ENCODE results near the gene GNB1. TPM values are rescaled to one million over a fixed set of nuclear protein-coding genes. Genes with fewer than 3 reads are reported as not detected.

Gene GNB1
- total RNA-seq, 1 experiment from 2014 or later = 400 TPM

- Histone ChIP-seq H3K9ac (ENCODE audit: extremely low read depth, insufficient read length, low read length) (no peak overlapping the region), H3K4me2 (ENCODE audit: insufficient read depth, insufficient read length, low read length) (peak overlapping the region; percentile 47), H3K56ac (ENCODE audit: insufficient read length, low read depth, low read length) (no peak overlapping the region), H4K8ac (replicated peaks; ENCODE audit: insufficient read length, low read depth, low read length) (no peak overlapping the region), H2BK20ac (ENCODE audit: low read depth, low read length, poor library complexity, severe bottlenecking) (no peak overlapping the region), H2BK5ac (ENCODE audit: insufficient read length, low read length) (no peak overlapping the region), H2AK5ac (ENCODE audit: insufficient read length, low read length) (no peak overlapping the region), H3K23ac (ENCODE audit: insufficient read length, low read depth, low read length) (no peak overlapping the region), H4K5ac (ENCODE audit: insufficient read length, low read depth, low read length) (no peak overlapping the region), H3K18ac (ENCODE audit: insufficient read length, low read depth, low read length) (peak overlapping the region; percentile 34), H4K20me1 (ENCODE audit: control insufficient read depth, insufficient read depth, insufficient read length) (no peaks in the 10 kb centered on the region), H3K4me1 (ENCODE audit: insufficient read depth, low read length) (no peaks in the 10 kb centered on the region), H3K27ac (ENCODE audit: insufficient read length, low read depth, low read length) (no peak overlapping the region), H3K27me3 (ENCODE audit: insufficient read depth, low read length) (no peaks in the 10 kb centered on the region), H3K79me2 (ENCODE audit: insufficient read depth, low read length) (no peaks in the 10 kb centered on the region), H3K9me3 (ENCODE audit: control insufficient read depth, low read depth, low read length) (no peaks in the 10 kb centered on the region), H3K23me2 (ENCODE audit: insufficient read length, low read depth, low read length, poor library complexity, severe bottlenecking) (no peaks in the 10 kb centered on the region), H2BK12ac (ENCODE audit: insufficient read length, low read depth, low read length) (no peak overlapping the region), H4K91ac (ENCODE audit: insufficient read length, low read depth, low read length) (no peak overlapping the region), H3K4ac (ENCODE audit: low read depth, low read length) (no peak overlapping the region), H2BK120ac (ENCODE audit: low read depth, low read length, poor library complexity, severe bottlenecking) (no peak overlapping the region), H2BK15ac (ENCODE audit: low read depth, low read length) (no peak overlapping the region), H3K79me1 (ENCODE audit: insufficient read depth, low read depth, low read length, poor library complexity, severe bottlenecking) (no peaks in the 10 kb centered on the region), H3T11ph (ENCODE audit: low read length) (no peak overlapping the region), H3K14ac (ENCODE audit: insufficient read depth, low read length) (no peak overlapping the region; the same call in 1 of the 2 replicates), H2AFZ (ENCODE audit: low read length) (no peak overlapping the region)
- Mint-ChIP-seq H3K9me3 (no peaks in the 10 kb centered on the region), H3K36me3 (ENCODE audit: insufficient read depth in 1 of 3, low read depth in 3 of 3) (no peaks in the 10 kb centered on the region; a peak in 1 of 7 replicates), H3K27me3 (ENCODE audit: low read depth) (no peaks in the 10 kb centered on the region; the same call in none of the 2 replicates), H3K27ac (no peak overlapping the region), H3K4me1 (peaks cover 4 to 23% of the 10 kb centered on the region in 2 experiments), H3K4me3 (peak overlapping the region; percentile 56 to 78)
- WGBS (ENCODE audit: extremely low coverage, insufficient read length, low lambda C conversion rate) = no CpG with 5 or more reads among the region's 46 CpGs
- no peak for DNase-seq
- TF ChIP-seq CTCF (conservative IDR thresholded peaks at IDR 0.05) = no peak
Observed at GRCh38 chr1:1917995-1918900, 27.4 kb upstream of the GNB1 start.

Measured in H9 (cell line).